ENCODE results near the gene ANKS4B.
"Not testable (repeated sequence)": the region's sequence is repeated elsewhere in the genome, so short reads cannot be mapped to it uniquely, and the experiment has no call there.

Gene ANKS4B

DNA sequence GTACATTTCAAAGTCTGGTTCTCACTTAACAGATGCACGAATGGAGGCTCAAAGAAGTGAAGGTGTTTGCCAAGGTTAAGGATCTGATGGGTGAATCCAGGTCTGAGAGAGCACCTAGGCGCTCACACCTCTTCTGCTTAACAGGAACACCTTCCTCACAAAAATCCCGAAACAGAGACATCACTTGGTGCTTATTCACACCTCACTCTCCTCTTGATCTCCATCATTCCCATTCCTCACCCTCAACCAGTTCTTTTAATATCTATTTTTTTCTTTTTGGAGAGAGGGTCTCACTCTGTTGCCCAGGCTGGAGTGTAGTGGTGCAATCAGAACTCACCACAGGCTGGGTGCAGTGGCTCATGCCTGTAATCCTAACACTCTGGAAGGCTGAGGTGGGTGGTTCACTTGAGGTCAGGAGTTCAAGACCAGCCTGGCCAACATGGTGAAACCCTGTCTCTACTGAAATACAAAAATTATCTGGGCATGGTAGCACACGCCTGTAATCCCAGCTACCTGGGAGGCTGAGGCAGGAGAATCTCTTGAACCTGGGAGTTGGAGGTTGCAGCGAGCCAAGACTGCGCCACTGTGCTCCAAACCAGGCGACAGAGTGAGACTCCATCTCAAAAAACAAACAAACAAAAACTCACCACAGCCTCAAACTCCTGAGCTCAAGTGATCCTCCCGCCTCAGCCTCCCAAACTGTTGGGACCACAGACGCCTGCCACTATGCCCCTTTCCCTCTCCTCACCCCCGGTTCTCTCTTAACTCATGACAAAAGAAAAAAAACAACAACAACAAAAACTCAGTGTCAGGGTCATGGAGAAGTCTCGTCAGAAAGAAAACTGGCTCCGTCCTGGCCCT is 29.5 kb downstream of the ANKS4B start:
- FAIRE-seq (no peak), DNase-seq (ENCODE audit: low spot score) (no peak)

DNA sequence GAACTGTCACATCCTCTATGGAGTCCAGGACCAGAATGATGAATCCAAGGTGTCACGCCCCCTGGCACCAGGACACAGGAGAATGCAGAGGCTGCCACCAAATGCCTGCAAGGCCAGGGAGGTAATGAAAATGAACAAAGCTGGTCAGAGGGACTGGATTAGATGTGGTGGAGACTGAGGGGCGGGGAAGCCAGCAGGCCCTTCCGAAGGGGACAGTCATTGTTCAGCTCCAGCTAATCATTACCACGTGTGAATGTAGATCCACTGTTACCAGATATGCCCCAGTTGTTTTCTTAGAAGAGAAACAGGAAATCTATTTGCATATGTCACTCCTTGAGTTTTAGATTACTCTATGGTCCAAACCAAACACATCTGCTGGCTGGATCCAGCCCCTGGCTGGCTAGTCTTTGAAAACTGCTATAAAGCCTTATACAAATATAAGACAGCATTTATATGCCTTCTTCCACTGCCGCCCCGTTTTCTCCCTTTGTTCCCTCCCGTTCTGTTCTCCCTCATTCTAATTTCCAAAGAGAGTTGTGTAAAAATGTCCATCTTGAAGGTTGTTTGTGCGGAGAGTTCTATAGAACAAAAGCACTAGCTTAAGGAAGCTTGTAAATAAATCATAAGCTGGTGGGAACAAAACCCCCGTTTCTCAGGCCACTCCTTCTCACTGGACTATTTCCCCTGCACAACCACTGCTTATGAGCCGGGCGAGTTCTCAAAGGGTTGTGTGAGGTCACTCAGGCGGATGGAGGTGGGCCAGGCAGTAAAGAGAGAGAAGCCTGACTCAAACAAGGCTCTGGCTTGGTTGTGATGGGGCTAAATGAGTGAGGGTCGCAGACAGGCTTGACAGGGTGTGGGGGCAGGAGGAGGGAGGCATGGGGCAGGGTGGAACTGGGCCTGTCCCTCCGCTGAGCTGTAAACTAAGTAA is 30.4 kb downstream of the ANKS4B start:
- no peak for DNase-seq (ENCODE audit: low spot score)
- FAIRE-seq: no peak

DNA sequence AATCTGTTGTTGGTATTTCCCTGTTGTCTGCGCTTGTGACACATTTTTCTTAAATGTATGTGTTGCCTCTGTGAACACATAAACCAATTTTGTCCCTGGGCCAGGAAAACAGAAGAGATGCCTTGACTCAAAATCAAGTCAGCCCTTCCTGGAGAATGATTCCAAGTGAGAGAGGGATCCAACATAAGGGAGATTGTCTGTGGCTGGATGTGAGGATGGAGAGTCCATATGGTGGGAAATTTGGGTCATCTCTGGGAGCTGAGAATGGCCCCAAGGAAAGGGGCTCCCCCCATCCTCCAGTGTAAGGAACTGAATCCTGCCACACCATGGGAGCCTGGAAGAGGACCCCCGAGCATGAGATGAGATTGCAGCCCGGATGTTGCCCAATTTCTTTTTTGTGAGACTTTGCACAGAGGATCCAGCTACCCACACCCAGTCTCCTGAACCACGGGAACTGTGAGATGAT is 31.1 kb downstream of the ANKS4B start:
- FAIRE-seq: no peak
- DNase-seq (ENCODE audit: low spot score): no peak

DNA sequence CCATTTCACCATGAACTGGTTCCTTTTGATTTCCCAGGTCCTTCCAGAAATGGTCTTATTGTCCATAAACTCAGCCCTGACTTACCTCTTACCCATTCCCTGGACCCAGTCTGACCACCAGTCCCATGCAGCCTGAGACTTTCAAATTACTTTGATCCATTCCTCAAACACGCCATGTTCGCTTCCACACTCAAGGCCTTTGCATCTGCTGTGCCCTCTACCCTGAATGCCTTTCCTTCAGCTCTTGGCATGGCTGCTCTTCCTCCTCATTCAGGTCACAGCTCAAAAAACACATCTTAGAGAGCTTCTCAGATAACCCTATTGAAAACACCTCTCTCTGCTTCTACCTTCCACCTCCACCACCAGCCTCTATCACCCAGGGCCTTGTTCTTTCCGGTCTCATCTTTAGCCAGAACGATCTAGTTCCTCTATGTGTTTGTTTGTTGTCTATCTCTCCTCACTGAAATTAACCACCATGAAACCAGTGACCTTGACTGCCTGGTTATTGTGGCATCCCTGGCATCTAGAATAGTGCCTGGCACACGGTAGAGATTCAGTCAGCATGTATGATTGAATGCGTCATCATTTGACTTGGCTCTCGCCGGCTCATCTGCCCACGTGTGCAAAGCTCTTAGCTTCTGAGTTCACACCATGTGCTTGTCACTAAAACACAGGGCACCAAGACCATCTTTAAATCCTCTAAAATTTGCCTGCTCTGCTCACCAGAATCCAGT is 31.8 kb downstream of the ANKS4B start:
- DNase-seq (ENCODE audit: low spot score) (no peak), FAIRE-seq (no peak)

DNA sequence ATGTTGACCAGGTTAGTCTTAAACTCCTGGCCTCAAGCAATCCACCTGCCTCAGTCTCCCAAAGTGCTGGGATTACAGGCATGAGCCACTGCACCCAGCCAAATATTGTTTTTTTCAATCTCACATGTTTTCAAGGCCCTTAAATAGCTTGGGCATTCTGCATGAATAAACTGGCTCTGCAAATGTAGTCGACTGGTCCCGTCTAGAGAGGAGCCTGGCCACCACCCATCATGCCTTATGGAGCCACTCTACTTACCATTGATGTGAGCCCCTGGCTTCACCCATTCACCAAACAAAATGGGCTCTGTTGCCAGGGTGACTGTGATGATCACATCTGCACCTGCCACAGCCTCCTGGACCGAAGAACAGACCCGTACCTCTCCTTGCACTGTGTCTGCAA is 33.8 kb downstream of the ANKS4B start:
- DNase-seq (ENCODE audit: low spot score) (no peak), FAIRE-seq (no peak)

DNA sequence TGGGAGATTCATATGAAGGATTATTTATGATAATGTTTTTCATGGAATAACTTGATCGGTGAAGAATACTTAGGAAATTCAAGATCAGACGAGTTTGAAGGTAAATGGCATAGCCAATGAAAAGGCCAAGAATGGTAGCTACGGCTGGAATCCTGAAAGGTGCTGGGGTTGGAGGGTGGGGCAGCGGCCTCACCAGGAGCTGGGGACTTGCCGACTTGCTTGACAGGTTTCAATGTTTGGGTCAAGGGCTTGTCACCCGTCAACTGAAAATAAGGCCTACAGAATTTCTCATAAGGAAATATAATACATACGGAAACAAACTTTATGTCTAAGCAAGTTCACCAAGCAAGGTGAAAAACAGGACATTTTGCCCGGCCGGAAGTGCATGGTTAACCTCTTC is 34.7 kb downstream of the ANKS4B start:
- DNase-seq (ENCODE audit: low spot score) (no peak), FAIRE-seq (no peak)

DNA sequence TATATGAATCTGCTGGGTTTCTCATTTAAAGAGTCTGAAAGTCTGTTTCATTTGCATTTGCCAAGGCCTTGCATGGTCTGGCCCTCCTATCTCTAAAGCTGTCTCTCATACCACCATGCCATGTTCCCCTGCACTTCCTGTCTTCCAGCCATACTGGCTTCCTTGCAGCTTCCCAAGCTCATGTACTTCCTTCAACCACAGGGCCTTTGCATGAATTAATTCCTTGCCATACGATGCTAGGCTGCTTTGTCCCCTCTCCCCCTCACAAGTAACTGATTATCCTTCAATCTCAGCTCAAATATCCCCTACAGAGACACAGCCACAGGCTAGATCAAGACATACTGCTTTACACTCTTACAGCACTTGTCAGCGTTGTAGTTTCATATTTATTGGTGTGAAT is 38.8 kb downstream of the ANKS4B start:
- FAIRE-seq: no peak

DNA sequence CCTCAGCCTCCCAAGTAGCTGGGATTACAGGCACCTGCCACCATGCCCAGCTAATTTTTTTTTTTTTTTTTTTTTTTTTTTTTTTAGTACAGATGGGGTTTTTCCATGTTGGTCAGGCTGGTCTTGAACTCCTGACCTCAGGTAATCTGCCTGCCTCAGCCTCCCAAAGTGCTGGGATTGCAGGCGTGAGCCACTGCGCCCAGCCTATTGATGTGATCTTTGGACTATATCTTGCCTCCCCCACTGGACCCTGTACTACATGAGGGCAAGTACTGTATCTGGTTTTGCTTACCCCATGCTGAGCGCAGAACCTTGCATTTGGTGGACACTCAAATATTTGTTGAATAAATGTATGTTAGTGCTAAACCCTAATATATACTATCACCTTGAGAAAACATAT is 39.3 kb downstream of the ANKS4B start:
- DNase-seq (ENCODE audit: low spot score); FAIRE-seq: not testable (repeated sequence)

More for the DNA sequence above, 38.8 kb downstream of the ANKS4B start:
- DNase-seq (ENCODE audit: low spot score): no peak

DNA sequence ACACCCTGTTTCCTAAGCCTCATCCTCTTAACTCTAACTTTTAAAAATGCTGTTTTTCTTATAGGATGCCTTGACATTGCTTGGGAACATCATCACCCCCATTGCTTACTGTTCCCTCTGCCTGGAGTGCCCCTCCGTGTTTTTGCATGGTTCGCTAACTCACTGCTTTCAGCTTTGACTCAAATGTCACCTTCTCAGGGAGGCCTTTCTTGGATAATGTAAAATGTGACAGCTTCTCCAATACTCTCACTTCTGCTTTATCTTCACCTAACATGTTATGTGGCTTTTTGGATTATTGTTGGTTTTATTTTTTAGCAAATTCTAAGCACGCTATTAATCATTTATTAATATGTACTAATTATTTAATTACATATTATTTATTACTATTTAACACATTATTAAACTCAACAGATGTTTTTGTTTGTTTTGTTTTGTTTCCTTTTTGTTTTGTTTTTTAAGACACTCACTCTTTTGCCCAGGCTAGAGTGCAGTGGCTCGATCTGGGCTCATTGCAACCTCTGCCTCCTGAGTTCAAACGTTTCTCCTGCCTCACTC is 40.8 kb downstream of the ANKS4B start:
- DNase-seq (ENCODE audit: low spot score): no peak
- no peak for FAIRE-seq

DNA sequence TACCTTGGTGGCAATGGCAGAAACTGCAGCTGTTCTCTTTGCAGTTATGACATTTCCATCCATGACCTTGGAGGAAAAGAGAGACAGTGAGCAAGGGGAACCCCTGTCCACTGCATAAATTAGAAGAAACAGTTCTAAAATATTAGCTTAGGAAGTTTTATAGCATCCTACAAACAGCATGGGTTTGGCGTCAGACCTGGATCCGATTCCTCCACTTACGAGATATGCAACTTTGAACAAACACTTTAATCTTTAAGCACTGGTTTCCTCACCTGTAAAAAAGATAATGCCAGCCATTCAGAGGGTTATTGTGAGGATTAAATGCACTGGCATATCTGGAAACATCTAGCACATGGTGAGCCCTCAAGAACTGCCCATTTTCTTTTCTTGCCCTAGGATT is 42.0 kb downstream of the ANKS4B start:
- DNase-seq (ENCODE audit: low spot score) (no peak), FAIRE-seq (no peak)

DNA sequence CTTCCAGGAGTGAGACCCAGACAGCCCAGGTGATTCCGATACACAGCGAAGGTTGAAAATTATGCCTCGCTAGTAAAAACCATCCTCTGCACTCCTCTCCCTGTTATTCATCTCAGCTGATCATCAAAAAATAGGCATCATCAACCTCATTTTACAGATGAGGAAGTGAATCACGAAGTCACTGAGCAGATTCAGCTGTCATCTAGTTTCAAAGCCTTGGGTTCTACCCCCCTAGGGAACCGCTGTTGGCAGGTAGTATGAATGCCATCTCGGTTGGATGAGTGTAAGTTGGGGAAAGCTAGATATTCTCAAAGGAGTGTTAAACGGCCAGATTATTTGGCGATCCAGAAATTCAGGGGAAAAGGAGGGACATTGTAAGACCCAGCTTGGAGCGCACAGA is 42.6 kb downstream of the ANKS4B start:
- no peak for DNase-seq (ENCODE audit: low spot score)
- FAIRE-seq: no peak

DNA sequence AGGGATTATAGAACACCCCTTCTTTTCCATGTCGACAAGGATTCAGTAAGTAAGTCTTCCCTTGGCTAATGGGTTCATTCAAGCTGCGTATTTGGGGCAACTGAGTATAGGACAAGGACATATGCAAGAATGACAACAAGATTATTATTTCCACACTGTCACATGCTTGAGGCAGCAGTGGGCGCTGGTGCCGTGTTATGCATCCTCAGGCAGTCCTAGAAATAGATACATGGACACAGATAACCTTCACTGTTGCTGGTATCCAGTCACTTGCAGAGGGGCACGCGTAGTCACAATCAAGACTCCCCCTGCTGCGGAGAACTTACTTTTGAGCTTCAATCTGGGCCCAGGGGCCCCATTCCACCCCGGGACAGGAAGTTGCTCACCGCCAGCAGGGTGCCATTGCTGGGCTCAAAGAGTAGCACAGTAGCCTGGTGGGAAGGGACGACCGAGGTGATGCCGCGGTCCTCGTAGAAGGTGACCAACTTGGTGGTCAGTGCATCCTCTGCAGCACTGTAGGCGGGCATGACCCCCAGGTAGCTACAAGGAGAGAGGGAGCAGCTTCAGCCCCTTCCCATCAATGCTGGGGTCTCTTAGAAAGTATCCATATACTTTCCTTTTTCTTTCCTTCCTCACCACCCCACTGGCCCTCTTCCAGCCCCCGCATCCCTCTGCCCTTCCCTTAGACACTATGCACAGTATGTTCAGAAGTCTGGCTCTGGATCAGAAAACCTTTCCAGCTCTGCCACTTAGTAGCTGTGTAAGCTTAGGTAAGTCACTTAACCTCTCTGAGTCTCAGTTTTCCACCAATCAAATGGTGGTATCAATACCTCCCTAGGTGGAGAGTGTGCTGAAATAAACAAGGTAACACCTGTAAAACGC is 43.8 kb downstream of the ANKS4B start:
- no peak for FAIRE-seq
- no peak for DNase-seq (ENCODE audit: low spot score)

DNA sequence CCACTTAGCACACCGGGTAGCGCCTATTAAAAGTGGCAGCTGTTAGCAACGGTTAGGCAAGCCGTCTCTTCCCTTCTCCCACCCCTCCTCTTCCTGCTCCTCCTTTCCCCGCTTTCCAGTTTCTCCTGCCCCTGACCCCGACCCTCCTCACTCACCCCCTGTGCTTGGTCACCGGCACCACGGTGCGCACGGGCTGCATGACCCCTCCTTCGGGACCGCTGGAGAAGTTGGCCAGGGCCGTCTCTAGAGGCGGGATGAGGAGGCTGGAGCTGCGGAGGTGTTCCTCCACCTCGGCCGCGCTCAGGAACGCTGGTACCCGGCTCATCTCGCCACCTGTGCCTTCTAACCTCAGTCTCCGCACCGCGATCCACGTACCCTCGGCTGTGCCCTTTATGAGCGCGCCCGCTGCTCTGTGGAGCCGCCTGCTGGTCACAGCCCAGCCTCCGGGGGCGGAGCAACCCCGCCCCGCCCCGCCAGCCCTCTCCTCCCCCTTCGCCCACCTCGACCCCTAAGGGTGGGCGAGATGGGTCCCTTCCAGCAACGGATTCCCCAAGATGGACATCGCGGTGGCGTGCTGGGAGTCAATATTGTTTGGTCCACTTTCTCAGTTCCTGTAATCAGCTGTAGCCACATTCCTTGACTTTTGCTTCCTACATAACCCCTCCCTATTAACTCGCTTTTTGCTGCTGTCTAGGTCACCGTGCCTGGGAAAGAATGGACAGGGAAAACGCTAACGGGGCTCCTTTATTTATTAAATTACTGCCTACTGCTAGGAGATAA is 44.6 kb downstream of the ANKS4B start, which contains the start of gene CRYM:
CRYM (minus strand) TSS at position 364 of the 780 bp plus-strand sequence; CDS start at position 325, 39 bp downstream.
- FAIRE-seq (no peak), DNase-seq (ENCODE audit: low spot score) (peak; percentile 82)

DNA sequence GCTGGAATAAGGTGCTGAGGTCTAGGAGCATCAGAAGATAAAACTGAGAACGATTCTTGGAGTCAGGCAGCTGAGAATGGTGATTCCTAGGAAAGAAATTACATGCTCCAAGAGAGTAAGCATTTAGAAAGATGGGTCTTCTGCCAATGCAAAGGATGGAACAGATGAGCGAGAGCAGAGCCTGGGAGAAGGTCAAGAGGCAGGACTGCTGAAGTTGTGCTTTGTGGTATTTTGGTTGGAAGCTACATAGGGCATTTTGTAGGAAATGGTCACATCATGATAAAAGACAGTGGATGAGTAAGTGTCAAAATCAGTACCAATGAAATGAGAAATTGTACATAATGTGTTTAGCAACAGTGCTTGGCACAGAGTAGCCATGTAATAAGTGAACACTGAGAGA is 46.0 kb downstream of the ANKS4B start:
- DNase-seq (ENCODE audit: low spot score) (no peak), FAIRE-seq (no peak)

DNA sequence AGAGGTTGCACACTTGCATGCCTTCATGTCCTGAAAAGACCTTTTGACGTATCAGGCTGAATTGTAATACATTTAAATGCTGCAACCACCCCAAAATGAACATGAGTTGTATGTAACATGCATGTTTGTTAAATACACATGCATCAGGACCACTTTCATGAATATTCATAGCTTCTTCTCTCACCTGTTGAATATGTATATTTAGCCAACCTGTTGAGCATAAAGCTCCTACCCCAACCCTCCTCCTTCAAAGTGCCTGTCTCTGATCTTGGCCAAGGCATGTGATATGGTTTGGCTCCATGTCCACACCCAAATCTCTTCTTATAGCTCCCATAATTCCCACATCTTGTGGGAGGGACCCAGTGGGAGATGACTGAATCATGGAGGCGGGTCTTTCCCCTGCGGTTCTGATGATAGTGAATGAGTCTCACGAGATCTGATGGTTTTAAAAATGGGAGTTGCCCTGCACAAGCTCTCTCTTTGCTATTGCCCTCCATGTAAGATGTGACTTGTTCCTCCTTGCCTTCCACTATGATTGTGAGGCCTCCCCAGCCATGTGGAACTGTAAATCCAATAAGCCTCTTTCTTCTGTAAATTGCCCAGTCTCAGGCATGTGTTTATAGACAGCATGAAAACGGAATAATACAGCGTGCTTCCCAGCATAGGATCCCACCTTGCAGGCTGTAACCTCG is 48.3 kb downstream of the ANKS4B start:
- DNase-seq (ENCODE audit: low spot score): no peak
- no peak for FAIRE-seq

DNA sequence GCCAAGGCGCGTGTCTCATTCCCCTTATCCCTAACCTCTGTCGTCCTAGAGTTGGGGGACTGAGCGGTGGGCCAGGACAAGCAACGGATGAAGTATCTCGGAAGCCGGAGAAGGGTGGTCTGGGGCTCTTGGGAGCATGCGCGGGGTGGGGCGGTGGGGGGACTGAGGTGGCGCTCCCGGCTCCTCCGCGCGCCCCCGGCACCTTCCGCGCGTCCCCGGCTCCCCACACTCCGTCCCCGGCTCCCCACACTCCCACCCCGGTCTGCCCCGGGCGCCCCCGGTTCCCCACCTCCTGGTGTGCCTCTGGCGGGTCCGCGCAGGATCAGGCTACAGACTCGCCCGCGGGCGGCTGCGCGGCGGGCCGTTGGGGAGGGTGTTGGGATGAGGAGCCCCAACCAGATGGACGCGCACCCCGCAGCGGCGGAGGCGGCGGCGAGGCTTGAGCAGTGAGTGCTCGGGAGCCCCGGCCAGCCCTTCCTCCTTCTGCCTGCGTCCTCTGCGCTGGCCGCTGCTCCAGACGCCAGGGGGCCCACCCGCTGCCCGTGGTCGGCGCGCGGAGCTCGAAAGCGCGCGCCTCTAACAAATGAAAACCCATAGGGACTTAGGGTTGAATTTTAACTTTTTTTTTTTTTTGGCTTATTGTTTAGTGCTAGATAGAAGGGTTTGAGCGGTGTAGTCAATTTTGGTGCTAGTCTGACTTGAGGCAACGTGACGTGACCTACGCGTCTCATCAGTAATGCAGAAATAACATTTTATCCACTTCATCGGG is 50.2 kb downstream of the ANKS4B start:
- FAIRE-seq: no peak
- peak; percentile 70 for DNase-seq (ENCODE audit: low spot score)

DNA sequence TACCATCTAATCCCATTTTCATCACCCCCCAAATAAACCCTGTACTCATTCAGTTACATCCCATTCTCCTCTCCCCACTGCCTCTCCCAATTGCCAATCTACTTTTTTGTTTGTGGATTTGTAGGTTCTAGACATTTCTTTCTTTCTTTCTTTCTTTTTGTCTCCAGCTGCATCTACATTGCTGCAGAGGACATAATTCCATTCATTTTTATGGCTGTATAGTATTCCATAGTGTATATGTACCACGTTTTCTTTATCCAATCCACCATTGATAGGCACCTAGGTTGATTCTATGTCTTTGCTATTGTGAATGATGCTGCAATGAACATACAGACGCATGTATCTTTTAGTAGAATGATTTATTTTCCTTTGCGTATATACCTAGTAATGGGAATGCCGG is 50.9 kb downstream of the ANKS4B start:
- DNase-seq (ENCODE audit: low spot score) (no peak), FAIRE-seq (no peak)

DNA sequence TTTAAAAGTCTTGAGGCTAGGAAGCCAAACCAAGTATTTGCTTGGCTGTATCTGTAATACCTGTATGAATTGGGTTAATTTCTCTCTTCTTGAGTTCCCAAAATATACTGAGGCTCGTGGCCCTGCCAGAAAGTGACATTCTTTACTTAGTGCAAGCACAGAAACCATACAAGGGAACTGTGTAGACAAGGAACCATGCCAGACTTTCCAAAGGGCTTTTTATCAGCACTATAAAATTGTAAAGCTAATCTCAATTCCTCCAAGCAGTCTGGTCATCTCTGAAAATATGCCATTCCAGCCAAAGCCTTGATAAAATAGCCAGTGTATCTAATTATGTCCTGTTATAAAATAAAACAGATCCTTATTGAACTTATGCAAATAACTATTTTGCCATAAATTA is 51.8 kb downstream of the ANKS4B start:
- FAIRE-seq (no peak), DNase-seq (ENCODE audit: low spot score) (no peak)
